Ovary (tissue), 3 donors: ENCODE measurements around the gene RAD51D.

Source experiments
- CTCF ChIP-seq, 3 donors: fragments of 450-650 bp in 2 of 3; fragments of 200-600 bp in 1 of 3; IDR thresholded peaks; one replicate each; pipeline versions ENCODE4 v1.5.1 to v1.8.0; 2016 to 2022; ENCODE audit warnings: antibody characterized with exemption in 3 of 3, mild to moderate bottlenecking in 1 of 3
- EP300 ChIP-seq: sonication (generic); formaldehyde crosslinking; IDR thresholded peaks from one replicate; pipeline ENCODE4 v1.6.1; 2017; ENCODE audit warnings: antibody characterized with exemption
- POLR2A ChIP-seq: fragments of 450-650 bp; IDR thresholded peaks from one replicate; pipeline ENCODE4 v1.6.1; 2017; ENCODE audit warnings: antibody characterized with exemption, mild to moderate bottlenecking, moderate library complexity
- donor health status: DM: no; HTN: no; CAD: no.

GRCh38 chr17:35068249-35068648 is 51.4 kb downstream of the RAD51D start:
- TF ChIP-seq CTCF (IDR thresholded peaks at IDR 0.05) (no peak), POLR2A (no peak), EP300 (no peak)
